ENCODE data around the gene LPCAT3. TPM values are rescaled to one million over a fixed set of nuclear protein-coding genes. Genes with fewer than 3 reads are reported as not detected.

LPCAT3 gene
- total RNA-seq, 1 experiment from 2014 or later, result 45.8 TPM

DNA sequence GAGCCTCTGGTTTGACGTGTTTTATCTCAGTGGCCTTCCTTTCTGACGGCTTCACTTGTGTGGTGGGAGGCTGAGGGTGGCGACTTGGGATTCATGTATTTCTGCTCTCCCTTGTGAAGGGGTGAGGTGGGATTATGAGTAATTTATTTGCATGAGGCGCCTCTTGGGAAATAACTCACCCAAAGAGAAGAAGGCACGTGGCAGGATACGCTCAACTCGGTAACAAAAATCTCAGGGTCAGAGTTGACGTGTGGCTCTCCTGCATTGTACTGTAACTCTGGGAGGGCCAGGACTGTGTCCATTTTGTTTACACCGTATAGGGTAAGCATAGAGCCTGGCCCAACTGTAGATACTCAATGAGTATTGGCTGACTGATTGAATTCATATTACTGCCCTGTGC, 27.6 kb upstream of the LPCAT3 start (continued):
- TF ChIP-seq, protein P1, sequence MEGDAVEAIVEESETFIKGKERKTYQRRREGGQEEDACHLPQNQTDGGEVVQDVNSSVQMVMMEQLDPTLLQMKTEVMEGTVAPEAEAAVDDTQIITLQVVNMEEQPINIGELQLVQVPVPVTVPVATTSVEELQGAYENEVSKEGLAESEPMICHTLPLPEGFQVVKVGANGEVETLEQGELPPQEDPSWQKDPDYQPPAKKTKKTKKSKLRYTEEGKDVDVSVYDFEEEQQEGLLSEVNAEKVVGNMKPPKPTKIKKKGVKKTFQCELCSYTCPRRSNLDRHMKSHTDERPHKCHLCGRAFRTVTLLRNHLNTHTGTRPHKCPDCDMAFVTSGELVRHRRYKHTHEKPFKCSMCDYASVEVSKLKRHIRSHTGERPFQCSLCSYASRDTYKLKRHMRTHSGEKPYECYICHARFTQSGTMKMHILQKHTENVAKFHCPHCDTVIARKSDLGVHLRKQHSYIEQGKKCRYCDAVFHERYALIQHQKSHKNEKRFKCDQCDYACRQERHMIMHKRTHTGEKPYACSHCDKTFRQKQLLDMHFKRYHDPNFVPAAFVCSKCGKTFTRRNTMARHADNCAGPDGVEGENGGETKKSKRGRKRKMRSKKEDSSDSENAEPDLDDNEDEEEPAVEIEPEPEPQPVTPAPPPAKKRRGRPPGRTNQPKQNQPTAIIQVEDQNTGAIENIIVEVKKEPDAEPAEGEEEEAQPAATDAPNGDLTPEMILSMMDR (IDR thresholded peaks at IDR 0.05 in 2 of 3, conservative IDR thresholded peaks at IDR 0.05 in 1 of 3; ENCODE audit: borderline replicate concordance in 1 of 3, insufficient read depth in 1 of 3, low read depth in 2 of 3, low read length in 2 of 3), result no peak
- no peak for TF ChIP-seq CBX3 (IDR thresholded peaks at IDR 0.05; ENCODE audit: low read depth)
- no peak for TF ChIP-seq SRF (IDR thresholded peaks at IDR 0.05; ENCODE audit: low read depth)
- no peak for TF ChIP-seq TCF7L2 (IDR thresholded peaks at IDR 0.05; ENCODE audit: borderline replicate concordance, extremely low read depth, insufficient read depth, insufficient read length)
- no peak for TF ChIP-seq SP1 (IDR thresholded peaks at IDR 0.05; ENCODE audit: low read depth)
- TF ChIP-seq POLR2AphosphoS5 (IDR thresholded peaks at IDR 0.05; ENCODE audit: low read depth, low read length), result no peak
- TF ChIP-seq, protein P2, sequence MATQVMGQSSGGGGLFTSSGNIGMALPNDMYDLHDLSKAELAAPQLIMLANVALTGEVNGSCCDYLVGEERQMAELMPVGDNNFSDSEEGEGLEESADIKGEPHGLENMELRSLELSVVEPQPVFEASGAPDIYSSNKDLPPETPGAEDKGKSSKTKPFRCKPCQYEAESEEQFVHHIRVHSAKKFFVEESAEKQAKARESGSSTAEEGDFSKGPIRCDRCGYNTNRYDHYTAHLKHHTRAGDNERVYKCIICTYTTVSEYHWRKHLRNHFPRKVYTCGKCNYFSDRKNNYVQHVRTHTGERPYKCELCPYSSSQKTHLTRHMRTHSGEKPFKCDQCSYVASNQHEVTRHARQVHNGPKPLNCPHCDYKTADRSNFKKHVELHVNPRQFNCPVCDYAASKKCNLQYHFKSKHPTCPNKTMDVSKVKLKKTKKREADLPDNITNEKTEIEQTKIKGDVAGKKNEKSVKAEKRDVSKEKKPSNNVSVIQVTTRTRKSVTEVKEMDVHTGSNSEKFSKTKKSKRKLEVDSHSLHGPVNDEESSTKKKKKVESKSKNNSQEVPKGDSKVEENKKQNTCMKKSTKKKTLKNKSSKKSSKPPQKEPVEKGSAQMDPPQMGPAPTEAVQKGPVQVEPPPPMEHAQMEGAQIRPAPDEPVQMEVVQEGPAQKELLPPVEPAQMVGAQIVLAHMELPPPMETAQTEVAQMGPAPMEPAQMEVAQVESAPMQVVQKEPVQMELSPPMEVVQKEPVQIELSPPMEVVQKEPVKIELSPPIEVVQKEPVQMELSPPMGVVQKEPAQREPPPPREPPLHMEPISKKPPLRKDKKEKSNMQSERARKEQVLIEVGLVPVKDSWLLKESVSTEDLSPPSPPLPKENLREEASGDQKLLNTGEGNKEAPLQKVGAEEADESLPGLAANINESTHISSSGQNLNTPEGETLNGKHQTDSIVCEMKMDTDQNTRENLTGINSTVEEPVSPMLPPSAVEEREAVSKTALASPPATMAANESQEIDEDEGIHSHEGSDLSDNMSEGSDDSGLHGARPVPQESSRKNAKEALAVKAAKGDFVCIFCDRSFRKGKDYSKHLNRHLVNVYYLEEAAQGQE (IDR thresholded peaks at IDR 0.05; ENCODE audit: low read depth), result no peak
- no peak for TF ChIP-seq CEBPB (IDR thresholded peaks at IDR 0.05; ENCODE audit: low read depth)
- no peak for TF ChIP-seq ZFX (IDR thresholded peaks at IDR 0.05)
- no peak for TF ChIP-seq RAD21 (IDR thresholded peaks at IDR 0.05; ENCODE audit: low read depth)
- TF ChIP-seq EZH2 (IDR thresholded peaks at IDR 0.05), result no peak
- no peak for TF ChIP-seq YY1 (IDR thresholded peaks at IDR 0.05; ENCODE audit: extremely low read depth, insufficient replicate concordance, low read depth, low read length)

All from HCT116 (cell line).